Smooth muscle cell (in vitro differentiated cells): ENCODE measurements around the gene SLC12A8. TPM values are rescaled to one million over a fixed set of nuclear protein-coding genes. Genes with fewer than 3 reads are reported as not detected.
A peak's percentile ranks its signal among the peaks of the same experiment; 100 is the strongest.

Experiments
- DNase-seq: peaks from one replicate; lab custom pipeline; 2025; ENCODE audit not compliant: unreplicated experiment; lab: John Stamatoyannopoulos, UW
- H2AFZ ChIP-seq: fragments of 200-600 bp; sonication (generic); 2 replicates; pipeline ENCODE4 v1.6.0; 2016; ENCODE audit warnings: antibody characterized with exemption, low read depth, mild to moderate bottlenecking
- H3F3A ChIP-seq: fragments of 200-600 bp; sonication (generic); 2 replicates; pipeline ENCODE4 v1.6.0; 2017; ENCODE audit warnings: antibody characterized with exemption, low read depth
- H3K27ac ChIP-seq: fragments of 200-600 bp; sonication (generic); 2 replicates; pipeline ENCODE4 v1.5.1; 2016; ENCODE audit warnings: low read depth, mild to moderate bottlenecking
- H3K27me3 ChIP-seq: fragments of 200-600 bp; sonication (generic); 2 replicates; pipeline ENCODE4 v1.6.1; 2016; ENCODE audit warnings: low read depth, mild to moderate bottlenecking
- H3K36me3 ChIP-seq: fragments of 200-600 bp; sonication (generic); 2 replicates; pipeline ENCODE4 v1.5.1; 2016; ENCODE audit warnings: low read depth
- H3K4me1 ChIP-seq: fragments of 200-600 bp; sonication (generic); 2 replicates; pipeline ENCODE4 v1.5.1; 2016; ENCODE audit warnings: low read depth
- H3K4me2 ChIP-seq: fragments of 200-600 bp; sonication (generic); 2 replicates; pipeline ENCODE4 v1.6.0; 2016; ENCODE audit warnings: mild to moderate bottlenecking
- H3K4me3 ChIP-seq: fragments of 200-600 bp; sonication (generic); 2 replicates; pipeline ENCODE4 v1.5.1; 2016; ENCODE audit warnings: mild to moderate bottlenecking
- H3K79me2 ChIP-seq: fragments of 200-600 bp; sonication (generic); 2 replicates; pipeline ENCODE4 v1.6.0; 2016; ENCODE audit warnings: low read depth, mild to moderate bottlenecking
- H3K9ac ChIP-seq: fragments of 200-600 bp; sonication (generic); 2 replicates; pipeline ENCODE4 v1.6.0; 2016; ENCODE audit warnings: low read depth
- H3K9me3 ChIP-seq: fragments of 200-600 bp; sonication (generic); replicated peaks from 2 replicates; pipeline ENCODE4 v1.5.1; 2016; ENCODE audit warnings: low read depth
- H4K20me1 ChIP-seq: fragments of 200-600 bp; sonication (generic); 2 replicates; pipeline ENCODE4 v1.6.0; 2016; ENCODE audit warnings: low read depth
- CTCF ChIP-seq: fragments of 200-600 bp; sonication (generic); IDR thresholded peaks from 2 replicates; pipeline ENCODE4 v1.5.1; 2017; ENCODE audit warnings: borderline replicate concordance, mild to moderate bottlenecking, antibody characterized with exemption; ENCODE audit not compliant: insufficient read depth, poor library complexity, severe bottlenecking
- WGBS: methylation state at CpG from one replicate; pipeline ENCODE4 v1.1.7; 2016; ENCODE audit warnings: low lambda C conversion rate; 5-methylcytosine and 5-hydroxymethylcytosine counted together
- polyA plus RNA-seq: library from polyadenylated mRNA; unstranded; fragments of >200 nt; fragmentation: Nextera tagmentation; extraction: Ambion mirVana; gene quantifications from 2 replicates; pipeline ENCODE4 v1.2.1, GENCODE V29; 2016
- total RNA-seq: library from RNA; depleted of rRNA; stranded (reverse); fragments of >200 nt; gene quantifications from 2 replicates; pipeline ENCODE4 v1.2.3, GENCODE V29; 2014

SLC12A8 gene
- total and polyA plus RNA-seq, 2 experiments from 2014 or later = 28.5 to 54.3 TPM

DNA sequence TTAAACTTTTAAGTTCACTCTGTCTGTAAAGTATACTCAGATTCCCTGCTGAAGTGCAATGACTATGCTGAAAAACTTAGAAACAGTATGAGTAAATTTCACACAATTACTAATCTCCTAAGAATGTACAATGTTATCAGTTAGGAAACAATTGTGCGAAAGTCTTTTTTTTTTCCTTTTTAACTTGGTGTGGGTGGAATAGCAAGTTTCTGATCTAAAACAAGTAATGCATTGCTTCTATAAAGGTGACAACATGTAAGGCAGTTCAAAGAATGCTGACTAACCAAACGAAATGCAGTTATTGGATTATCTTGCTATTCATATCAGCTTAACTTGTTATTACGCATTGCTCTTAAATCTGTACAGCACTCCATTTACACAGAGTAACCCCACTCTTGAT lies 19.3 kb upstream of the SLC12A8 start:
- 62% methylated on average over 3 of the region's 3 CpGs for WGBS
- no peak overlapping the region for H3K9ac ChIP-seq
- peaks cover 6% of the 10 kb centered on the region for H3K79me2 ChIP-seq
- no peak for DNase-seq
- no peaks in the 10 kb centered on the region for H3K9me3 ChIP-seq
- peaks cover 4% of the 10 kb centered on the region for H3F3A ChIP-seq
- no peak for TF ChIP-seq CTCF
- H2AFZ ChIP-seq = no peak overlapping the region
- H3K36me3 ChIP-seq = peaks cover 9% of the 10 kb centered on the region
- H3K4me1 ChIP-seq = no peaks in the 10 kb centered on the region
- H3K27ac ChIP-seq = peak overlapping the region; percentile 45
- H3K4me2 ChIP-seq = peak overlapping the region; percentile 27
- peaks cover 7% of the 10 kb centered on the region for H4K20me1 ChIP-seq
- no peak overlapping the region for H3K4me3 ChIP-seq
- no peaks in the 10 kb centered on the region for H3K27me3 ChIP-seq

- H3K4me1 ChIP-seq = no peaks in the 10 kb centered on the region
- H3K9me3 ChIP-seq = no peaks in the 10 kb centered on the region
- H3K27ac ChIP-seq = no peak overlapping the region
- peaks cover 6% of the 10 kb centered on the region for H3K79me2 ChIP-seq
- H3K36me3 ChIP-seq = peaks cover 9% of the 10 kb centered on the region
- no peaks in the 10 kb centered on the region for H3F3A ChIP-seq
- peaks cover 7% of the 10 kb centered on the region for H4K20me1 ChIP-seq
- H2AFZ ChIP-seq = no peak overlapping the region
- 100% methylated on average over 1 of the region's 1 CpG for WGBS
- no peak overlapping the region for H3K9ac ChIP-seq
- no peak overlapping the region for H3K4me2 ChIP-seq
- TF ChIP-seq CTCF = no peak
- H3K4me3 ChIP-seq = no peak overlapping the region
- DNase-seq = no peak
- H3K27me3 ChIP-seq = no peaks in the 10 kb centered on the region
These were observed 17.2 kb upstream of the SLC12A8 start for GRCh38 chr3:125229707-125230106.

DNA sequence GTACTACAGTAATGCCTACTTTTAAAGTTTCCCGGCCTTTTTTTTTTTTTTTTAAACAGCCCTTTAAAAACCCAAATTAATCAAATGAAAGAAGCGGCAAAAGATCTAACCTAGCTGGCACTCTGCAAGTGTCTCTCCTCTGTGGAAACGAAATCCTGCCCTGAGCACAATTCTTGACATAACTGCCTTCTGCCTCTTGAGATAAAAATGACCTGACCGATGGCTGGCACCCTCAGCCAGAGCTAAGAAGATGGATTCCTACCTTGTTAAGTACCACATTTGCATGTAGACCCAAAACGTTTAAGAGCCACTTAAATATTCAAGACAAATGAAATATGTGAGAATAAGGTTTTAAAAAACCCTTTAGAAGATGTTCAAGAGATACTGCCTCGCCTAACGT lies 16.6 kb upstream of the SLC12A8 start:
- TF ChIP-seq CTCF = no peak
- Histone ChIP-seq H3F3A (no peaks in the 10 kb centered on the region), H2AFZ (no peak overlapping the region), H3K4me2 (no peak overlapping the region), H3K9ac (no peak overlapping the region), H3K4me3 (no peak overlapping the region), H3K4me1 (no peaks in the 10 kb centered on the region), H3K79me2 (peaks cover 6% of the 10 kb centered on the region), H4K20me1 (peaks cover 7% of the 10 kb centered on the region), H3K36me3 (peaks cover 9% of the 10 kb centered on the region), H3K27ac (no peak overlapping the region), H3K27me3 (no peaks in the 10 kb centered on the region), H3K9me3 (no peaks in the 10 kb centered on the region)
- 82% methylated on average over 7 of the region's 7 CpGs for WGBS
- DNase-seq = no peak

GRCh38 chr3:125221831-125222230 lies 9.3 kb upstream of the SLC12A8 start:
- no peak overlapping the region for H3K4me3 ChIP-seq
- H4K20me1 ChIP-seq = no peaks in the 10 kb centered on the region
- H3K4me2 ChIP-seq = no peak overlapping the region
- no peaks in the 10 kb centered on the region for H3K79me2 ChIP-seq
- WGBS = 96% methylated on average over 3 of the region's 3 CpGs
- H3F3A ChIP-seq = no peaks in the 10 kb centered on the region
- H3K9ac ChIP-seq = no peak overlapping the region
- peaks cover 3% of the 10 kb centered on the region for H3K4me1 ChIP-seq
- no peak for TF ChIP-seq CTCF
- H2AFZ ChIP-seq = no peak overlapping the region
- H3K9me3 ChIP-seq = no peaks in the 10 kb centered on the region
- H3K27ac ChIP-seq = no peak overlapping the region
- no peaks in the 10 kb centered on the region for H3K36me3 ChIP-seq
- H3K27me3 ChIP-seq = no peaks in the 10 kb centered on the region
- no peak for DNase-seq
